ENCODE measurements around the gene PDZD2. TPM values are rescaled to one million over a fixed set of nuclear protein-coding genes. Genes with fewer than 3 reads are reported as not detected.

The PDZD2 gene
- total RNA-seq, 4 donors from 2014 or later, result 34.1 to 91.4 (median 51.0) TPM

DNA sequence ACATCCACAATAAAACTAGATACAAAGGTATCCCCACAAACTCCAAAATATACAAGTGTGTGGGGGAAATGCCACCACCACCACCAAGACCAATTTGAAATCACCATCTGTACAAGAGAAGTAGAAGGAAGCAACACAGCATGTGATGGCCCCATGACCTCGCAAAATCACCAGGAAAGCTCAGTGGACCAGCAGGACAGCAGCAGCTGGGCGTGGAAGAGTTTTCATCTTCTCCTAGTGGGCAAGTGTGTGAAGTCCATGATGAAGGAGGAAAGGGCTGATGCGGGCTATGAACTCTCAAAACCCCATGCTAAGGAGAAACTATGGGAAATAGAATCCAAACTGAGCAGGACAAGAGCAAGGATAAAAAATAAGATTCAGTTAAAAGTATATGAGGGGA is 477.1 kb downstream of the PDZD2 start:
- TF ChIP-seq, protein P1, sequence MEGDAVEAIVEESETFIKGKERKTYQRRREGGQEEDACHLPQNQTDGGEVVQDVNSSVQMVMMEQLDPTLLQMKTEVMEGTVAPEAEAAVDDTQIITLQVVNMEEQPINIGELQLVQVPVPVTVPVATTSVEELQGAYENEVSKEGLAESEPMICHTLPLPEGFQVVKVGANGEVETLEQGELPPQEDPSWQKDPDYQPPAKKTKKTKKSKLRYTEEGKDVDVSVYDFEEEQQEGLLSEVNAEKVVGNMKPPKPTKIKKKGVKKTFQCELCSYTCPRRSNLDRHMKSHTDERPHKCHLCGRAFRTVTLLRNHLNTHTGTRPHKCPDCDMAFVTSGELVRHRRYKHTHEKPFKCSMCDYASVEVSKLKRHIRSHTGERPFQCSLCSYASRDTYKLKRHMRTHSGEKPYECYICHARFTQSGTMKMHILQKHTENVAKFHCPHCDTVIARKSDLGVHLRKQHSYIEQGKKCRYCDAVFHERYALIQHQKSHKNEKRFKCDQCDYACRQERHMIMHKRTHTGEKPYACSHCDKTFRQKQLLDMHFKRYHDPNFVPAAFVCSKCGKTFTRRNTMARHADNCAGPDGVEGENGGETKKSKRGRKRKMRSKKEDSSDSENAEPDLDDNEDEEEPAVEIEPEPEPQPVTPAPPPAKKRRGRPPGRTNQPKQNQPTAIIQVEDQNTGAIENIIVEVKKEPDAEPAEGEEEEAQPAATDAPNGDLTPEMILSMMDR (IDR thresholded peaks at IDR 0.05; ENCODE audit: low read depth), result no peak

- TF ChIP-seq, protein P1 (IDR thresholded peaks at IDR 0.05; ENCODE audit: low read depth), result no peak
Measured at GRCh38 chr5:32116574-32117313, 477.8 kb downstream of the PDZD2 start.

GRCh38 chr5:32123058-32123805 is 484.3 kb downstream of the PDZD2 start:
- TF ChIP-seq, protein P1 (IDR thresholded peaks at IDR 0.05; ENCODE audit: low read depth), result no peak

- TF ChIP-seq, protein P1 (IDR thresholded peaks at IDR 0.05; ENCODE audit: low read depth), result no peak
Measured at GRCh38 chr5:32123889-32124676, 485.2 kb downstream of the PDZD2 start.

DNA sequence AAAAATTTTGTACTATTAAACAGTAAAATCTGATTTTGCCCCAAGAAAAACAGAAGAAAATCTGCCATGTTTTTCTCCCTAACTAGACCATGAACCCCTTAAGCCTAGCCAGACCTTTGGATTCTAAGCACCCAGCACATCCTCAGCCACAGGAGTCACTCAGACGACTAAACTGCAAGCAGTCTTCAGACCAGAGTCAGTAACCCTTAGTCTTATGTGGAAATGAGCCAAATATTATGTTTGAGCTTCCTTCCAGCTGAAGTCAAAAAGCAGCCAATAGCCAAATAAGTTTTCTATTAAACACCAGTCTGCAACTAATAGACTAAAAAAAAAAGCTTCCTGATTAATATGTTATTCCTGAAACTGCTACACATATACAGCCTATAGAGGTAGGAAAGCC is 487.8 kb downstream of the PDZD2 start:
- TF ChIP-seq, protein P1 (IDR thresholded peaks at IDR 0.05; ENCODE audit: low read depth), result no peak

DNA sequence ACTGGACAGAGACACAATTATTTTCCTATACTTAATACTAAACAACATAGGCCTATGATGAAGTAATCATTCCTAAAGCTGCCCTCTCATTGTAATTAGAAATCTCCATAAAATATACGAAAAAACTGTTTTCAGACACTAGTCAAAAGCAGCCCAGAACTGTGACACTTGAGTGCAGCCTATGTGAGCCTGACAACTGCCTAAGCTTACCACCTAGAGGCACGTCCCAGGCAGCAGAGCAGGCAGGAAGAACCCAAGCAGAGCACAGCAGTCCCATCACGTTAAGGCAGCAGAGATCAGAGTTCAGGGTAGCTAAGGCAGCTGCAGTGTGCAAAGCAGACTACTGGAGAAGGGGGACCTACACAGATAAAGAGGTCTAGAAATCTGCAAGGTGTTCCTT is 488.8 kb downstream of the PDZD2 start:
- TF ChIP-seq, protein P1 (IDR thresholded peaks at IDR 0.05; ENCODE audit: low read depth), result no peak

All from subcutaneous adipose tissue (tissue), 4 donors.